ENCODE results near the gene CHAT.

CHAT gene

DNA sequence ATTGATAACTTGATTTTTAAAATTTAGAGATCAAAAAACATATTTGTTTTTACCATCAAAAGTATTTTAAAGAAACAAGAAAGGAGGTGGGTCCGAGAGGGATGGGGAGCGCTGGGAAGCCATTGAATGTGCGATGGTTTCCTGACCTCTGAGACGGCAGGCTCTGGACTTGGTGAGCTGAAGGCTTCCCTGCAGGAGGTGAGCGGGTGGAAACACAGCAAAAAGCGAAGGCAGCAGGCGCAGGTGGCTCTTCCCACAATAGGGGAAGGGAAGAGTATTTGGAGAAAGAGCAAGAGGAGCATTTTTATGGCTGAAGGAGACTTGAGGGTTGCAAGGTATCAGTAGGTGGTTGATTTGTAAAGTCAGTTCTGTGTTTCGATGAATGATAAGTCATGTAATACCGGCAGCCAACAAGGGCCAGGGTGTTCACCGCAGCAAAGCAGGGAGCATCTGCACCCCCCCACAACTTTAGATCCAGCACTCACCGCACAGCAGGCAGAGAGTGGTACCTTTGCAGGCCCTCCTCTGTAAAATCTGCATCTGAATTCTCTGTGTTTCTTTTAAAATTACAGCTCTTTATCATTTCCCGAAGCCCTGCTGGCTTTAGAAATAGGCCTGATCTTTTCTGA, 76.2 kb downstream of the CHAT start:
- DNase-seq = no peak

- no peak for DNase-seq
Measured at GRCh38 chr10:49690698-49691356, 77.0 kb downstream of the CHAT start.

DNA sequence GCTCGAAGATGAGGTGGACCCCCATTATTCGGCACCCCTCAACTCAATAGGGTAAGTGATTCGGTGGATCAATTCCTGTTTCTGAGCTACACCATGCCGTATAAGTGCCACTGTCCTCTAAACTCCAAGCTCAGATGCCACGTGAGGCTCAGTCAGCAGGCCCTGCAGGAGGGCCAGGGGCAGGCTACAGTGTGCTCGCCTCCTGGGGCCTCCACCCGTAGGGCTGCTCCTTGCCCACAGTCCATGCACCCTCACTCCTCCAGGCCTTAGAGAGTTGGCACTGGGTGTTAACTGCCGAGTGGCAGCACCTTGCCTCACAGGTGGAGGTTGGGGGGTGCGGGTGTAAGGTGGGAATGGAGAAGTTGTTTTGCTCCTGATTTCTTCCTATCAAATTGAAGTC, 77.8 kb downstream of the CHAT start:
- DNase-seq = no peak

DNA sequence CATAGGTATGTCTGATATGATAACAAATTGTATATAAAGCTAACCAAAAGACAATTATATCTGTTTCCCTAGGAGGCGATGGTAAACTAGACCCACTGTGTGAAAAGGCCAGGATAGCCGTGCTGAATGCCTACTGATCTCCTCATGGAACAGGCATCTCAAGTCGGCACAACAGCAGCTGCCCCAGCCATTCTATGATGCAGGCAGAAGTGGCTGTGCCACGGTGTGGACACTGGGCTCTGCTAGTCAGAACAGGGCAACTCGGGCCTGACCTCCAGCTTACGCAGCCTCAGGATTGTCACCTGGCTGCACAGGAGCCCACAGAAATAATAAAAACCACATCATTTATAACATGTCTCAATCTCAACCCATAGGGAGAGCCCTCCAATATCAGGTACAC, 80.6 kb downstream of the CHAT start:
- DNase-seq = no peak

DNA sequence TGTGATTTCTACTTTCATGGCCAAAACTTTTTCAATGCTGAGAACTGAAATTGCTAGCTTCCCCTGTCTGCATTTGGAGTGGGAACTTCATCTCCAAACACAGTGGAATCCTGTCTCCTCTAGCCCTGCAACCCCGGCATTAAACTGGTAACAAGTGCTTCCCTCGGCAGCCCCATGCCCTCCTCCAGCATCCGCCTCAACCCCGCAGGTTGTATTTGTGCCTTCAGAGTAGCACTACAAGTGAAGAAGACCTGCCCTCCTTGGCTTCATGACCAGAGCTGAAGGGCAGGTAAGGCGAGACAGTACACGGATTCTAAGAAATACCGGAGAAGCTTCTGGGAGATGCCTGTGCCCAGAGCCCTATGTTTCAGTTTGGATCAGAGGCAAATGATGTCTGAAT, 82.5 kb downstream of the CHAT start:
- DNase-seq = no peak

GRCh38 chr10:49698679-49699078, 84.8 kb downstream of the CHAT start:
- DNase-seq = no peak

- no peak for DNase-seq
Measured at GRCh38 chr10:49700211-49700610, 86.4 kb downstream of the CHAT start.

GRCh38 chr10:49700997-49701396, 87.2 kb downstream of the CHAT start:
- no peak for DNase-seq

DNA sequence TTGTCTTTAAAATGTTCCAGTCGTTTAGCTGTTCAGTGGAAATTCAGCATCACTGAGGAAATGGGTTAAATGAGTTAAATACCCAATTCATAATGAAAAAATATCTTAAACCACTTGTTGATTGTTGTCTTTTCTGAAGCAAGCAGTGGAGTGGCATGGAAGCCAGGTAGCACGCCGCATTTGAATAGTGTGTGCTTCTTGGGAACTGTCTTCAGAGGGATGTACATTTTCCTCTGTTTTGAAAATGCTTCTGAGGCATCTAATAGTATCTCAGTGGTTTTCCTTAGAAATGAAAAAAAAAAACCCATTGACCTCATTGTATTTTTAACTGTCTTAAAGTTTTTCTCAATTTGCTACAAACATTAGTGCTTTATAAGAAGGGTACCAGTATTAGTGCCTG, 93.7 kb downstream of the CHAT start:
- no peak for DNase-seq

DNA sequence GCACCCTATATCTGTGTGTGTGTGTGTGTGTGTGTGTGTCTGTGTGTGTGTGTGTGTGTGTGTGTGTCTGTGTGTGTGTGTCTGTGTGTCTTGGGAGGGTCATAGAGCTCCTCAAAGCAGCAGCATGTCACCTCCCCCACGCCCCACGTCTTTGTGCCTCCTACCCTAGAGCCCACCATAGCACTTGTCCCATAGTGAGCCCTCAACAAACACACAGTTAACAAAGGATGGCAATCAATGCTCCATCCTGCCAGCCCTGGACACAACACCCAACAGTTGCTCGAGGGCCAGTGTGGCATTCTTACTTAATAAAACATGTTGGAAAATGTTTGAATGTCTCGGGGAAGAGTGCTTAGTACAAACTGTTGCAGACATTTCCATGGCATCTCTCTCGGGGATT, 96.1 kb downstream of the CHAT start:
- no peak for DNase-seq

DNA sequence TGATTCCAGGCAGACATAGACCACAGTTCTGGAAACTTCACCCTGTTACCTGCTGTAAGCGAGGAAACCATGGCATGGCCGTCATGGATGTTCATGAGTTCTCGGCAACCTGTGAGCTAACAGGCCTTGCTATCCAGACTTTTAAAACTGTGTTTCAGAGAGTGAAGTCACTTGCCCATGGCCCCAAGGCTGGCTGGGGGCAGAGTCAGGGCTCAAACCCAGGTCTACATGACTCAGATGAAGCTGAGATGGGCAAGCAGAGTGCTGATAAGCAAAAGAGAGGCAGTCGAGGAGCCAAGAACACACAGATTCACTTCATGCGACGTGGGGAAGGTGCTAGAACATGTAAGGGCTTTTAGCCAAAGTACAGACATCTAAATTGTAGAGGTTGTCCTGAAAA, 97.1 kb downstream of the CHAT start:
- no peak for DNase-seq

DNA sequence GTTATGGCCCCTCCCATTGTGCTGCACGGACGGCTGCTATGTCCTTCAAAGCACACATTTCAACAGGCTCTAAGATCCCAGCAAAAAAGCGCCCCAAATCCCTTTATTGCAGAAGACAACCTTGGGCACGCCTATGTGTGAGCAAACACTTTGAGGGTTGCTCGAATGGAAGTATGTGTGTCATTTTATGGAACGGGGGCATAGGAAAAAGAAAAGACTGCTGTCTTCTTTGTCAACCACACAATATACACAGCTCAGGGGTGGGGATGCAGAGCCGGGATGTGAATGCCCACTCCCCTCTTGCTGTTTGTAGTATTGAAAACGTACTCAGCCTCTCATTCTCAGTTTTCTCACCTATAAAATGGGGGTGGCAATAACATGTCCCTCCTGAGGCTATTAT, 97.6 kb downstream of the CHAT start:
- no peak for DNase-seq

DNA sequence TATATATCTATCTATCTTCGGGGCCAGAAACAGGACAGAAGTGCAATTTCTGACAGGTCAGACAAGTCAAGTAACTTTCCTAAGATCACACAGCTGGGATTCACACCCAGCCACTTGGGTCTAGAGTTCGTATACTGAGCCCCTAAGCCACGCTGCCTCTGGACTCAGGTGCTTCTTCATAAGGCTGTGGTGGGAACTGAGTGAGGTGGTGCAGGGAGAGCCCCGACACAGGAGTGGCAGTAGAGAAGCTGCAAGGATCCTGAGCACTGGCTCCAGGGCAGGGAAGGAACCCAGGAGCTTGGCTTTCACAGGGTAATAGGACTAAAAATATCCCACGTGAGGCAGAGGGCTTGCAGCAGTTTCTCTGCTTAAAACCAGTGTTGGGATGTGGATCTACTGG, 99.4 kb downstream of the CHAT start:
- no peak for DNase-seq
